OCI-LY3 (cell line): ENCODE results near the gene SLC39A13.

ENCODE experiments used
- H2AFZ ChIP-seq: fragments of 200-600, 300-600 bp; shearing (Covaris generic); 2 replicates; pipeline ENCODE4 v1.6.0; 2014; ENCODE audit warnings: antibody characterized with exemption, low read depth, low read length
- H3K27ac ChIP-seq: fragments of 200-600, 300-600 bp; sonication (generic); 2 replicates; pipeline ENCODE4 v1.5.1; 2014; ENCODE audit warnings: mild to moderate bottlenecking, low read length, moderate library complexity, mixed read lengths
- H3K27me3 ChIP-seq: fragments of 200-600, 300-600 bp; sonication (generic); 2 replicates; pipeline ENCODE4 v1.6.1; 2014; ENCODE audit warnings: low read depth, low read length, mixed read lengths
- H3K36me3 ChIP-seq: fragments of 200-600, 300-600 bp; sonication (generic); replicated peaks from 2 replicates; pipeline ENCODE3; 2014; ENCODE audit warnings: low read depth, low read length, mixed read lengths
- H3K4me1 ChIP-seq: fragments of 300-600, 200-600 bp; sonication (generic); 2 replicates; pipeline ENCODE4 v1.6.1; 2014; ENCODE audit warnings: low read length, mixed read lengths
- H3K4me2 ChIP-seq: fragments of 200-600, 300-600 bp; sonication (generic); 2 replicates; pipeline ENCODE4 v1.6.1; 2014; ENCODE audit warnings: low read length, mixed read lengths
- H3K4me3 ChIP-seq: fragments of 300-600, 200-600 bp; sonication (generic); 2 replicates; pipeline ENCODE4 v1.5.1; 2014; ENCODE audit warnings: antibody characterized with exemption, mild to moderate bottlenecking, low read length, moderate library complexity
- H3K79me2 ChIP-seq: fragments of 300-600, 200-600 bp; shearing (Covaris generic); 2 replicates; pipeline ENCODE4 v1.6.1; 2014; ENCODE audit warnings: mild to moderate bottlenecking, low read length, mixed read lengths
- H3K9ac ChIP-seq: fragments of 300-600, 200-600 bp; shearing (Covaris generic); 2 replicates; pipeline ENCODE4 v1.6.0; 2014; ENCODE audit warnings: mild to moderate bottlenecking, low read length, moderate library complexity
- H3K9me3 ChIP-seq: fragments of 200-600, 300-600 bp; shearing (Covaris generic); 2 replicates; pipeline ENCODE4 v1.6.1; 2014; ENCODE audit warnings: low read length, mixed read lengths; ENCODE audit not compliant: insufficient read depth
- H4K20me1 ChIP-seq: fragments of 200-600, 300-600 bp; sonication (generic); 2 replicates; pipeline ENCODE4 v1.6.1; 2016; ENCODE audit warnings: low read length, mixed read lengths; ENCODE audit not compliant: insufficient read depth
- CTCF ChIP-seq: fragments of 200-600, 300-600 bp; sonication (generic); IDR thresholded peaks from 2 replicates; pipeline ENCODE4 v1.5.1; 2014; ENCODE audit warnings: antibody characterized with exemption, low read length, low read depth
- EZH2phosphoT487 ChIP-seq: fragments of 200-600 bp; shearing (Covaris generic); IDR thresholded peaks from 2 replicates; pipeline ENCODE4 v1.6.1; 2018; ENCODE audit warnings: antibody characterized with exemption, mixed run types, low read depth

The SLC39A13 gene

DNA sequence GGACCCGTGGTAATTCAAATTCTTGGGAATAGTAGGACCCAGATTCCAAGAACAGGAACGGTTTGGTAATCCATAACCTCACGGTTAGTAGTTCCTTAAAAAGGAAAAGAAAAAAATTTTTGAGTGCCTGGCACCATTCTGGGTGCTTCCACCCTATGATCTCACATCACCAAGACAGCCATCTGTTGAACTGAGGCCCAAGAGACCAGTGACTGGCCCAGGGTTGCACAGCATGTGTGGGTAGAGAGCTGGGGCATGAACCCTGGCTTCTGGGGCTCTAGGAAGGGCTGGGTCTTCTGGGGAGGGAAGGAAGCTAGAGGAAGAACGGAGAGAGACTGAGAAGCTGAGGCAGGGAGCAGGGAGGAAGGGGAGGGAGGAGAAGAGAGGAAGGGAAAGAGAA is 25.3 kb upstream of the SLC39A13 start:
- Histone ChIP-seq H3K9me3 (no peaks in the 10 kb centered on the region), H3K79me2 (peaks cover 9% of the 10 kb centered on the region), H3K4me2 (no peak overlapping the region), H3K27ac (no peak overlapping the region), H3K27me3 (no peaks in the 10 kb centered on the region), H4K20me1 (no peaks in the 10 kb centered on the region), H3K36me3 (no peaks in the 10 kb centered on the region), H3K4me3 (no peak overlapping the region), H3K4me1 (peaks cover 9% of the 10 kb centered on the region), H2AFZ (no peak overlapping the region), H3K9ac (no peak overlapping the region)
- TF ChIP-seq CTCF (no peak), EZH2phosphoT487 (no peak)

- TF ChIP-seq EZH2phosphoT487 (no peak), CTCF (no peak)
- H3K4me3 ChIP-seq = no peak overlapping the region
- H3K9ac ChIP-seq = no peak overlapping the region
- H2AFZ ChIP-seq = no peak overlapping the region
- H3K36me3 ChIP-seq = no peaks in the 10 kb centered on the region
- H3K27ac ChIP-seq = no peak overlapping the region
- H3K79me2 ChIP-seq = no peaks in the 10 kb centered on the region
- no peak overlapping the region for H3K4me2 ChIP-seq
- no peaks in the 10 kb centered on the region for H4K20me1 ChIP-seq
- H3K27me3 ChIP-seq = no peaks in the 10 kb centered on the region
- no peaks in the 10 kb centered on the region for H3K4me1 ChIP-seq
- no peaks in the 10 kb centered on the region for H3K9me3 ChIP-seq
Observed at GRCh38 chr11:47384498-47384897, 23.9 kb upstream of the SLC39A13 start.

DNA sequence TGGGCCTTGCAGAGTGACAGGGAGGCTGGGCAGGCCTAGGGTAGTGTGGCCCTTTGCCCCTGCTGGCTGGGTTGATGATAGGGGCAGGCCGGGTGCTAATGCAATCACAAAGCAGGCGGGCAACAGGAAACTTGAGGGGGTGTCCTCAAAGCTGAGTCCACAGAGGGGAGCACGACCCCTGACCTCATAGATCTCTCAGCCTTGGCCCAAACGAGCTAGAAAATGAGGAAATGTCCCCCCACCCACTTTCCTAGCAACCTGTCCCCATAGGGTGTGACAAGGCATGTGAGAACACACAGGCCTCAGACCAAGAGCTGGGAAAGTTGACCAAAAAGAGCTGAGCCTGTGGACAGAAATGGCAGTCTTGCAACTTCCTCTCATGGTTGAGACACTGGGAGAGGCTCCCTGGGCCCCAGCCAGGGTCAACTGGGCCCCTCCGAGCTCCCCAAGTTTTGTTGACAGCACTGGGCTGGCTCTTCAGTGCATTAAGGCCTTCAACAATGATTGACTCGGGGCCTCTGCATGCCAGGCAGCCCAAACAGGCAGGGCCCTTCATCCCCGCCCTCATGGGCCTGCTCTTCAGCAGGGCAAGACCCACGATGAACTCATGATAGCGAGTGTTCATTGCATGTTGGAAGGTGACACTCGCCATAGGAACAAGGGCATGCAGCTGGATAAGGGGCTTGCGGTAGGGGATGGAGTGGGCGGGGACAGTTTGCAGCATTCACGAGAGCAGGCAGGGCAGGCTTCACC is 20.3 kb upstream of the SLC39A13 start:
- Histone ChIP-seq H3K4me2 (no peak overlapping the region), H2AFZ (no peak overlapping the region), H4K20me1 (no peaks in the 10 kb centered on the region), H3K36me3 (no peaks in the 10 kb centered on the region), H3K27me3 (no peaks in the 10 kb centered on the region), H3K9ac (no peak overlapping the region), H3K27ac (no peak overlapping the region), H3K79me2 (no peaks in the 10 kb centered on the region), H3K9me3 (no peaks in the 10 kb centered on the region), H3K4me3 (no peak overlapping the region), H3K4me1 (peaks cover 19% of the 10 kb centered on the region)
- TF ChIP-seq CTCF (no peak), EZH2phosphoT487 (no peak)

GRCh38 chr11:47388697-47389576 is 19.5 kb upstream of the SLC39A13 start:
- H3K9ac ChIP-seq = no peak overlapping the region
- no peak overlapping the region for H3K4me3 ChIP-seq
- H4K20me1 ChIP-seq = no peaks in the 10 kb centered on the region
- H3K4me1 ChIP-seq = peaks cover 28% of the 10 kb centered on the region
- no peak for TF ChIP-seq CTCF
- TF ChIP-seq EZH2phosphoT487 = no peak
- H3K79me2 ChIP-seq = no peaks in the 10 kb centered on the region
- no peak overlapping the region for H3K4me2 ChIP-seq
- H3K27ac ChIP-seq = no peak overlapping the region
- no peaks in the 10 kb centered on the region for H3K36me3 ChIP-seq
- no peak overlapping the region for H2AFZ ChIP-seq
- no peaks in the 10 kb centered on the region for H3K27me3 ChIP-seq
- H3K9me3 ChIP-seq = no peaks in the 10 kb centered on the region
